ENCODE results near the gene ZBTB20.

DNA sequence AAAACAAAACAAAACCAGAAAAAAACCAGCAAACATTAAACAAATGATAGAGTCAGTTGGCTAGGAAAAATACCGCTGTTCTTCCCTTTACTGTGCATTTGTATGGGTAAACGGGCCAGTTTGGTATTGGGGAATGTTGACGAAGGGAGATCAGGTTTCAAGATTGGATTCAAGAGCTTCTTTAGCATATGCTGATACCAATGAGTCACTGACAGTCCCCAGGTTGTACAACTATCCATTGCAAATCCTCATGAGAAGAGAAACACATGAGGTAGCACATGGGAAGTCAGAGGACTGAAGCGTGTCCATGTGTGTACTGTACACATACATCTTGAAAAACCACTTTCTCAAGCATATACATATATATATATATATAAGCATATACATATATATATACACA lies 827.6 kb downstream of the ZBTB20 start:
- TF ChIP-seq EZH2phosphoT487 (conservative IDR thresholded peaks at IDR 0.05; ENCODE audit: low read length): no peak
- TF ChIP-seq, protein P1, sequence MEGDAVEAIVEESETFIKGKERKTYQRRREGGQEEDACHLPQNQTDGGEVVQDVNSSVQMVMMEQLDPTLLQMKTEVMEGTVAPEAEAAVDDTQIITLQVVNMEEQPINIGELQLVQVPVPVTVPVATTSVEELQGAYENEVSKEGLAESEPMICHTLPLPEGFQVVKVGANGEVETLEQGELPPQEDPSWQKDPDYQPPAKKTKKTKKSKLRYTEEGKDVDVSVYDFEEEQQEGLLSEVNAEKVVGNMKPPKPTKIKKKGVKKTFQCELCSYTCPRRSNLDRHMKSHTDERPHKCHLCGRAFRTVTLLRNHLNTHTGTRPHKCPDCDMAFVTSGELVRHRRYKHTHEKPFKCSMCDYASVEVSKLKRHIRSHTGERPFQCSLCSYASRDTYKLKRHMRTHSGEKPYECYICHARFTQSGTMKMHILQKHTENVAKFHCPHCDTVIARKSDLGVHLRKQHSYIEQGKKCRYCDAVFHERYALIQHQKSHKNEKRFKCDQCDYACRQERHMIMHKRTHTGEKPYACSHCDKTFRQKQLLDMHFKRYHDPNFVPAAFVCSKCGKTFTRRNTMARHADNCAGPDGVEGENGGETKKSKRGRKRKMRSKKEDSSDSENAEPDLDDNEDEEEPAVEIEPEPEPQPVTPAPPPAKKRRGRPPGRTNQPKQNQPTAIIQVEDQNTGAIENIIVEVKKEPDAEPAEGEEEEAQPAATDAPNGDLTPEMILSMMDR (IDR thresholded peaks at IDR 0.05; ENCODE audit: insufficient read depth, low read length, poor library complexity, severe bottlenecking): no peak

Data from SU-DHL-6 (cell line).